RPMI7951 (cell line): ENCODE data around the gene OR52B6. TPM values are rescaled to one million over a fixed set of nuclear protein-coding genes. Genes with fewer than 3 reads are reported as not detected.
"Not testable (repeated sequence)": the region's sequence is repeated elsewhere in the genome, so short reads cannot be mapped to it uniquely, and the experiment has no call there.

Experiments used
- DNase-seq: peaks from one replicate; pipeline ENCODE4 v3.0.0-alpha.2; 2012; ENCODE audit warnings: low read depth
- total RNA-seq: library from RNA; depleted of rRNA; stranded (reverse); fragments of >200 nt; shearing (Covaris generic); gene quantifications from 2 replicates; pipeline ENCODE4 v1.2.3, GENCODE V29; 2014; rRNA removed

Gene OR52B6, protein sequence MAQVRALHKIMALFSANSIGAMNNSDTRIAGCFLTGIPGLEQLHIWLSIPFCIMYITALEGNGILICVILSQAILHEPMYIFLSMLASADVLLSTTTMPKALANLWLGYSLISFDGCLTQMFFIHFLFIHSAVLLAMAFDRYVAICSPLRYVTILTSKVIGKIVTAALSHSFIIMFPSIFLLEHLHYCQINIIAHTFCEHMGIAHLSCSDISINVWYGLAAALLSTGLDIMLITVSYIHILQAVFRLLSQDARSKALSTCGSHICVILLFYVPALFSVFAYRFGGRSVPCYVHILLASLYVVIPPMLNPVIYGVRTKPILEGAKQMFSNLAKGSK
- total RNA-seq: not detected in 2 replicates

GRCh38 chr11:5580577-5580976, at the start of gene OR52B6:
Gene OR52B6, plus strand, starts transcription at chr11:5580877. Its CDS starts 0 bp downstream, at chr11:5580877.
- DNase-seq: no peak

DNA sequence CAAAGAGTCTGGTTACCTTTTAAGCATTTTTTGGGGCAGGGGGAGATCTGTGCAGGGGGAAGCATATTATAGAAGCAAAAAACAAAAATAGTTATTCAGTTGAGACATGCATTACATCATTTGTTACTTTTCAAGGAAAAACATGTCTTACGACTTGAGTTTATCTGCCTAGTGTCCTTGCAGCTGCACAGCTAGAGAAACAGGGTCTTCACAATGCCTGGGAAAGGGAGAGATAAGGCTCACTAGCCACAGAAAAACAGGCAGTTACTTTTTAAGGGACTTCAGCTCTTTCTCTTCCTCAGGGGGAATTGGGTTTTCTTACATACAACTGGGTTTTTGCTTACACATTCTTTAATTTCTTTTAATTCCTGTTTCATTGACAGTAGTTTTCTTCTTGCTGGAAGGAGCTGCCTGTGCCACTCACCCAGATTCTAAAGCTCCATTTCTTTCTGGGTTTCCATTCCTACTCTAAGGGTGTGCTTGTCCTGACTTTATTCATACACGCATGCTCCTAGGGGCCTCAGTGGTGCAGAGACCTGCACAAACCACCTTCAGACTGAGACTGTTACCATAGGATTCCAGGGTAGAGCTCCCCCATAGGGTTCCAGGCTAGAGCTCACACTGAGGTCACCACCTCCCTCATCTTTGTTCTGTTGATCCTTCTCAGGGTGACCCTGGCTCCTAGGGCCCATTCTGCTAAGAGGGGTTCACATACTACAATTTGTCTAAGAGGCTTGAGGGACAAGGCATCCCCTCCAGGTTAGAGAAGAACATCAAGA, 49.4 kb upstream of the OR52B6 start:
- DNase-seq: no peak

GRCh38 chr11:5534046-5534445, 46.6 kb upstream of the OR52B6 start:
- DNase-seq: no peak

- DNase-seq: no peak
Measured at GRCh38 chr11:5536482-5536881, 44.2 kb upstream of the OR52B6 start.

DNA sequence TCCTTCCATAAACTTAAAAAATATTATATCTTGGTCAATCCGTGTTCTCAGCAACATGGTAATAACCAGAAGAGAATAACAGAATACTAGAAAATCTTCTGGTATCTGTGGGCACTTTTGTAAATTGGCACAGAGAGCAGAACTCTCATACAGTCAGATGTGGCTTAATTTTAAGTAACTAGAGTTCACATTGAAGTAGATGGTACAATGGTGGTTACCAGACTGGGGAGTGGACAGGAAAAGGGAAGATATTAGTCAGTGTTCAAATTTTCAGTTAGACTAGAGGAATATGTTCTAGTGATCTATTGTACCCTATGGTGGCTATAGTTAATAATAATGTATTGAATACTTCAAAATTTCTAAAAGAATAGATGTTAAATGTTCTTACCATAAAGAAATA, 39.2 kb upstream of the OR52B6 start:
- no peak for DNase-seq

DNA sequence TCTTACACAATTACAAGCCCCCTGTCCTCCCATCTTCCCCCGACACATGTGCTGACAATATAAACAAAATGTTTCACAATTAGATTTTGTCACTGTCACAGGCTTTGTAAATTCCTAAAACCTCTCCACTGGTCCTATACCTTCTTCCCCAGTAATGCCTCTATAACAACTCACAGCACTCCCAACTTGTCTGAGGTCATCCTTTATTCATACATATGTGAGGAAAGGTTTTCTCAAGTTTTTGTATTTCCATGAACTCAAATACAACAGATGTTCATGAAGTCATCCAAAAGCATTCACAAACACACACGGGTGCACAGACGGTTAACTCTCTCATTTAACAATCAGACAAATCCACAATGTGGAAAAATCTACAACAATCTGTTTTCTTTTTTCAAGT, 34.2 kb upstream of the OR52B6 start:
- no peak for DNase-seq

DNA sequence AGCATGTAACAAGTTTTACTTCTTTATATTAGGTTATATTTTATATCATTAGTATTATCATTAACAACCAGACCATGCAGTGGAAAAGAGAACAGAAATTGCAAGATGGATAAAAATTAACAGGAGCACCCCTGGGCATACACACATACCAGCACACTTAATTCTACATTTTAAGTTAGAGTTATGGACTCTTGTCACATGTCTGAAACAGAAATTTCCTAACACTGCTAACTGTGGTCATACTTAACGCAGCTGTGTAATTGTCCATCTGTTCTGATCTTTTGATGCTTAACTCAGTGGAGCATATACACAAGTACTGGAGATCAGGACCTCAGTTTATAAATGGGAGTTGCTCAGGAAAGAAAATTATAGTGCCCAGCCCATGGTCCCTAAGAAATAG, 32.7 kb upstream of the OR52B6 start:
- DNase-seq: no peak

GRCh38 chr11:5548440-5548839, 32.2 kb upstream of the OR52B6 start, which contains the start of gene OR52H1:
Gene OR52H1, minus strand, starts transcription at chr11:5548540. Its CDS starts 3,035 bp downstream, at chr11:5545505.
- DNase-seq: no peak

DNA sequence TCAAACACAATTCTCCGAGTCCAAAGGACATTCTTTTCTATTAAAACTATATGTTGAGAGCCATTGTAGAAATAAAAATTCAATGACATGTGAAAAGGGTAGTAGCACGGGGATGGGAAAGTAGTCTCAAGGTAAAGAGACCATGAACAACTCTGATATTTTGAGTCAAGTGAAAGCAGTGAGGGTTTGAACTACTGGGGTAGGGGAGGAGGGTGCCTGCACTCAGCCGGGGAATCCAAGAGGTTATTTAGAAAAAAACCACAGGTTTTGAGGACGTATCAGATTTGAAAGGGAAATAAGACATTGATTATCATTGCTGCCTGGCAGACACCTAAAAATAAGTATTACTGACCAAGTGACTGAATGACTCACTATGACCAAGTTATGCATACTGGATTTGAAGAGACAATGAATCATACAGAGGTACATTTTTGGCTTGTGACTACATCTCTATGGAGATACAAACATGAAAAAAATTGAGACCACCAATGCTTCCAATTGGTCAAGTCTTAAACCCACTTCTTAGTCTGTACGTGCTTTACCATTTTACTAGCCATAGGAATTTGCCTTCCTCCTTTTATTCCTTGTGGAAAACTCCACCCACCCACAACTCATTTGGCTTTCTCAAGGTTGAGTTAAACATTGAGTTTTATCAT, 30.1 kb upstream of the OR52B6 start:
- DNase-seq: peak; percentile 52

- no peak for DNase-seq
Measured at GRCh38 chr11:5553343-5553742, 27.3 kb upstream of the OR52B6 start.

- DNase-seq: no peak
Measured at GRCh38 chr11:5556596-5557188, 24.0 kb upstream of the OR52B6 start.

- DNase-seq: no peak
Measured at GRCh38 chr11:5557751-5558150, 22.9 kb upstream of the OR52B6 start.

DNA sequence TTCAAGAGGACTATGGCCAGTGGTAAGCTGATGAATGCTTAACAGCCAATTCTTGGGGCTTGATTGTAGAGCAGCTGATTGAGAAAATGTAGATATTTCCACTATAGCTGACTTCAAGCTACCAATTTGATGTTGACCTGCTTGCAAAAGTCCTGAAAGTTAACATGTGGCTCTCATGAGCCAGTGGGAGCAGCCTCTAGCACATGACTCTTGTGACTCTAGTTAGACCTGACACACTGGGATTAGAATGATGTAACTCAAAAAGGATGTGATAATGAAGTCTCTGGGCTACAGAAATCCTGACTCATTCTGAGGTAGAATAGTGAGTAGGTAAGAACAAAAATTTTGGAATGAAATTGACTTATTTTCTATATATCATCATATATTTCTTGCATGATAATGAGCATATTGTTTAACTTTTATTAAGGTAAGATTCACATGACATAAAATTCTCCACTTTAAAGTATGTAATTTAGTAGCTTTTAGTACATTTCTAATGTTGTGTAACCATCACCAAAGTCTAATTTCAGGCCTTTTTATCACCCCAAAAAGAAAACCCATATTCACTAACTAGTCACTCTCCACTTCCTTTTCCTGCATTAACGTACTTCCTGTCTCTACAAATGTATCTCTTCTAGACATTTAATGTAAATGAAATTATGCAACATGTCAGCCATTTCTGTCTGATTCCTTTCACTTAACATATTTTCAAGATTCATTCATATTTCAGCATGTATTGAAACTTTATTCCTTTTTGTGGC, 16.2 kb upstream of the OR52B6 start:
- no peak for DNase-seq

- no peak for DNase-seq
Measured at GRCh38 chr11:5574654-5575053, 6.0 kb upstream of the OR52B6 start.

DNA sequence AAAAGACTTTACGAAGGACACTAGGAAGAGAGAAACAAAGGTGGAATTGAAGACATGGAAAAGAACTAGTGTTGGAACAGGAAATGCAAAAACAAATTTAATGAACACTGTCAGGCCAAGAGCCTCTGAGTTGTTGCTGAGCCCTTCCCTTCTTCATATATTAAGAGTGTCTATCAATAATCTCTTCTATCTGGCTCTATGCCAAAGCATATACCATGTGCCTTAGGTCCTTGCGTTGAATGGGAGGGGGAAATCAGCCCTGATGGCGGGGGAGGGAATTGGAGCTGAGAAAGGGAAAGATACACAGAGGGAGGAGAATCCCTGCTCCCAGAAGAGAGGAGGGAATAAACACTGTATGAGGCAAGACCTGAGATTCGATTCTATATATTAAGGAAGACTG, 5.5 kb upstream of the OR52B6 start:
- no peak for DNase-seq

DNA sequence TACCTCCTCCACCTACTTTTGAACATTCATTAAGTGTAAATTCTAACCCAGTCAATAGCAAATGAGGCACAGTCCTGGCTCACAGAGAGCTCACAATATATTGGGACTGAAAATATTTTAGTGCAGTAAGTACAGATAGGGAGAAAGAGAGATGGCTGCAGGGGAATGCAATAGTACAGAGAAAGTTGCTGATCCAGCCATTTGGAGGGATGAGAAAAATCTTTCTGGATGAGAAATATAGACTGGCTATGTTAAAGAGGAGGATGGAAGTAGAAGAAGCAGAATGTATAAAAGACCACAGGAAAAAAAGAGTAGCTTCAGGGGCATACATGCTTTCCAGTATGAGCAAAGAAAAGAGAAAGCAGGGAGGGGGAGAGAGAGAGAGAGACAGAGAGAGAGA, 3.6 kb upstream of the OR52B6 start:
- DNase-seq: no peak

GRCh38 chr11:5581014-5581413, 337 bp downstream of the OR52B6 start:
- no peak for DNase-seq

GRCh38 chr11:5584458-5584857, 3.8 kb downstream of the OR52B6 start:
- not testable (repeated sequence) for DNase-seq

GRCh38 chr11:5589906-5590305, 9.2 kb downstream of the OR52B6 start:
- DNase-seq: not testable (repeated sequence)

DNA sequence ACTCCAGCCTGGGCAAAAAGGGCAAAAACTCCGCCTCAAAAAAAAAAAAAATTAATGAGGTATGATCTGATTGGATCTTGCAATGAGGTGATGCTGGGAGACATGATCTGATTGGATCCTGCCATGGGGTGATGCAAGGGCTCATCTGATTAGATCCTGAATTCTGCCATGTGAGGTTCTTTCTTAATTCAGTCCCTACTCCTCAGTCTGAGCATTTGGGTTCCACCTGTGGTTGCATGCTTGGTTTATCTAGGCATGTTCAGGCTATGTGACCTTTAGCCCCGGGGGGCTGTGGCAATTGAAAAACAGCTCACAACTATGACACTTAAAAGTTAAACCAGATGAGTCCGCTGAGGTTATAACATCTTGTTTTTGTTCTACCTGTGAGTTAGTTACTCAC, 10.9 kb downstream of the OR52B6 start:
- no peak for DNase-seq

DNA sequence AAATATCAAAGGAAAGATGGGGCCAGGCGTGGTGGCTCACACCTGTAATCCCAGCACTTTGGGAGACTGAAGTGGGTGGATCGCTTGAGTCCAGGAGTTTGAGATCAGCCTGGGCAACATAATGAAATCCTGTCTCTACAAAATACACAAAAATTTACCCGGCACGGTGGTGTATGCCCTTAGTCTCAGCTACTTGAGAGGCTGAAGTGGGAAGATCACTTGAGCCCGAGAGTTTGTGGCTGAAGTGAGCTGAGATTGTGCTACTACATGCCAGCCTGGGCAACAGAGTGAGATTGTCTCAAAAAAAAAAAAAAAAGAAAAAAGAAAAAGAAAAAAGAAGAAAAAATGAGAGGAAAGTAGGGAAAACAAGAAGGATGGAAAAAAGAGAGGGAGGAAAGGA, 11.9 kb downstream of the OR52B6 start:
- no peak for DNase-seq
